CD14-positive monocyte (primary cell): ENCODE data around the gene MEAF6. TPM values are rescaled to one million over a fixed set of nuclear protein-coding genes. Genes with fewer than 3 reads are reported as not detected.
A peak's percentile ranks its signal among the peaks of the same experiment; 100 is the strongest.

Experiments used
- DNase-seq, 3 donors: peaks; one replicate each; pipeline ENCODE4 v3.0.0-alpha.2; 2011 to 2022
- H2AFZ ChIP-seq: 2 replicates; pipeline ENCODE4 v1.6.0; 2012; ENCODE audit warnings: mild to moderate bottlenecking, low read depth, low read length, inconsistent platforms; ENCODE audit not compliant: insufficient read depth, poor library complexity, severe bottlenecking
- H3K27ac ChIP-seq, 2 donors: 1 replicate in 1 of 2; 2 replicates in 1 of 2; pipeline ENCODE4 v1.5.1; 2012 to 2013; ENCODE audit warnings: low read length in 2 of 2, control low read depth in 1 of 2, inconsistent platforms in 1 of 2, low read depth in 1 of 2, mild to moderate bottlenecking in 1 of 2
- H3K27me3 ChIP-seq, 2 donors: one replicate each; pipeline versions ENCODE4 v1.6.0 to v1.6.1; 2011 to 2013; ENCODE audit warnings: low read length in 2 of 2; ENCODE audit not compliant: control insufficient read depth in 2 of 2, insufficient read depth in 2 of 2
- H3K36me3 ChIP-seq, 2 donors: replicated peaks in 1 of 2; 1 replicate in 1 of 2; 2 replicates in 1 of 2; pipeline versions ENCODE4 v1.5.1 to v1.6.1; 2012 to 2013; ENCODE audit warnings: low read length in 2 of 2, control low read depth in 1 of 2, inconsistent platforms in 1 of 2, mild to moderate bottlenecking in 1 of 2; ENCODE audit not compliant: insufficient read depth in 2 of 2, control insufficient read depth in 1 of 2
- H3K4me1 ChIP-seq, 2 donors: 1 replicate in 1 of 2; 2 replicates in 1 of 2; pipeline versions ENCODE4 v1.5.1 to v1.6.1; 2012 to 2013; ENCODE audit warnings: low read length in 2 of 2, control low read depth in 1 of 2, inconsistent platforms in 1 of 2, mild to moderate bottlenecking in 1 of 2, moderate library complexity in 1 of 2; ENCODE audit not compliant: insufficient read depth in 2 of 2, control insufficient read depth in 1 of 2
- H3K4me2 ChIP-seq: replicated peaks from 2 replicates; pipeline ENCODE3; 2012; ENCODE audit warnings: low read length, moderate library complexity, mild to moderate bottlenecking; ENCODE audit not compliant: poor library complexity, severe bottlenecking; ENCODE audit errors: extremely low read depth
- H3K4me3 ChIP-seq, 3 experiments: fragments of 200-600 bp in 1 of 3; sonication (generic) in 1 of 3; replicated peaks in 1 of 3; 1 replicate in 2 of 3; 2 replicates in 1 of 3; pipeline ENCODE4 v1.5.1; 2011 to 2013; ENCODE audit warnings: low read length in 3 of 3, mild to moderate bottlenecking in 3 of 3, control low read depth in 2 of 3, low read depth in 2 of 3, inconsistent platforms in 1 of 3, moderate library complexity in 1 of 3
- H3K79me2 ChIP-seq: 2 replicates; pipeline ENCODE4 v1.6.0; 2012; ENCODE audit warnings: mild to moderate bottlenecking, control low read depth, inconsistent platforms, low read length, moderate library complexity; ENCODE audit not compliant: insufficient read depth
- H3K9ac ChIP-seq: 2 replicates; pipeline ENCODE4 v1.6.0; 2017; ENCODE audit warnings: low read length, mild to moderate bottlenecking; ENCODE audit not compliant: insufficient read depth, poor library complexity, severe bottlenecking
- H3K9me3 ChIP-seq, 2 donors: replicated peaks in 1 of 2; 1 replicate in 1 of 2; 2 replicates in 1 of 2; pipeline versions ENCODE4 v1.5.1 to v1.6.1; 2012 to 2013; ENCODE audit warnings: low read length in 2 of 2, control low read depth in 1 of 2; ENCODE audit not compliant: control insufficient read depth in 1 of 2, insufficient read depth in 1 of 2
- H4K20me1 ChIP-seq: 2 replicates; pipeline ENCODE4 v1.6.0; 2012; ENCODE audit warnings: mild to moderate bottlenecking, low read length, control low read depth, moderate library complexity; ENCODE audit not compliant: insufficient read depth
- H3K27ac Mint-ChIP-seq, 7 donors: one replicate each; pipeline ENCODE4 v1.8.0; 2020; ENCODE audit warnings: mild to moderate bottlenecking in 7 of 7, mixed read lengths in 7 of 7, moderate library complexity in 6 of 7, inconsistent platforms in 2 of 7
- H3K27me3 Mint-ChIP-seq, 3 donors: one replicate each; pipeline ENCODE4 v1.8.0; 2021 to 2022; ENCODE audit warnings: low read depth in 3 of 3, mild to moderate bottlenecking in 3 of 3, mixed read lengths in 3 of 3, moderate library complexity in 3 of 3, inconsistent platforms in 1 of 3
- H3K36me3 Mint-ChIP-seq, 2 donors: one replicate each; pipeline ENCODE4 v1.8.0; 2020; ENCODE audit warnings: mixed read lengths in 2 of 2, inconsistent platforms in 1 of 2, mild to moderate bottlenecking in 1 of 2
- H3K4me1 Mint-ChIP-seq: one replicate; pipeline ENCODE4 v1.8.0; 2020; ENCODE audit warnings: mild to moderate bottlenecking, mixed read lengths
- H3K4me3 Mint-ChIP-seq, 2 donors: one replicate each; pipeline ENCODE4 v1.8.0; 2020; ENCODE audit warnings: mild to moderate bottlenecking in 2 of 2, mixed read lengths in 2 of 2, moderate library complexity in 1 of 2
- H3K9me3 Mint-ChIP-seq, 7 donors: one replicate each; pipeline ENCODE4 v1.8.0; 2020 to 2022; ENCODE audit warnings: mixed read lengths in 7 of 7, mild to moderate bottlenecking in 6 of 7, moderate library complexity in 6 of 7, inconsistent platforms in 2 of 7
- whole genome bisulfite sequencing: methylation state at CpG from one replicate; pipeline ENCODE4 v1.1.5; 2013; ENCODE audit warnings: missing lambda C conversion rate; ENCODE audit not compliant: insufficient coverage; 5-methylcytosine and 5-hydroxymethylcytosine counted together
- intact Hi-C, 2 donors: fragments of 100-400 bp; cut with micrococcal nuclease; formaldehyde crosslinking; loops; one replicate each; pipeline versions ENCODE4 v1.15.0 to v1.15.1; 2023
- polyA plus RNA-seq, 3 donors: library from polyadenylated mRNA; depleted of rRNA in 1 of 3; unstranded in 2 of 3; stranded (reverse) in 1 of 3; fragments of 300-500 nt in 2 of 3; fragments of >200 nt in 1 of 3; fragmentation: Illumina TruSeq in 2 of 3; gene quantifications; 1 replicate in 2 of 3; 2 replicates in 1 of 3; pipeline ENCODE4 v1.2.3, GENCODE V29; 2012 to 2021
- TF ChIP-seq, protein P1 (sequence below): fragments of 200-600 bp; IDR thresholded peaks from one replicate; pipeline ENCODE4 v1.8.0; 2022; ENCODE audit warnings: antibody characterized with exemption, mild to moderate bottlenecking

The MEAF6 gene
- polyA plus RNA-seq, 3 donors: 56.7 to 99.8 (median 79.2) TPM

DNA sequence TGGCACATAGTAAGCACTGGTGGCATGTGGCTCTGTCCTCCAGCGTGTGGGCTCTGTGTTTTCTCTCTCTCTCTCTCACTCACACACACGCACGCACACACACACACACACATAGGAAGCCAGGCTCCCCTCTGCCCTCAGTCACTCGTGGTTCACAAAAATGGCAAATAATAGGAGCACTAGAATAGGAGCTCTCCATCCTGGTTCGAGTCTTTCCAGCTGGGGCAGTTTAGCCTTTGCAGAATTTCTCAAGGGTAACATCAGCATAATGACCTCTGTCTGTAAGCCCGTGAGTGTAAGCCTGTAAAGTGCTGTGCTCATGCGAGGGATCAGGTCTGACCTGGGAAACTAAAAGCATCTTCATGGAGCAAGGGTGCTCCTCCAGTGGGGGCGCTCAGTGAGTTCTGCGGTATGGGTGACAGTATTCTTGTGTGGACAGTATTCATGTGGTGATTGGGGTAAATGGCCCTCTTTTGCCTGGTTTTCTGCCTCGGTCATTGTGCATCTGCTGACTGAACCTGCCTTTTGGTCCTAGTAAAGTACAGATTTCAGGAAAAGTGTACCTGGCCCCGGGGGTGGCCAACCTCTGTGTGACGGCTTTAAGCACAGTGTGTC is 41.0 kb downstream of the MEAF6 start:
- WGBS: 4% methylated on average over 11 of the region's 12 CpGs
- peak overlapping the region; percentile 12 to 96 (median 73) for H3K27ac Mint-ChIP-seq
- H3K4me3 Mint-ChIP-seq: peak overlapping the region; percentile 78 to 86
- intact Hi-C loops: loop anchor here in 1 of 2 donors (5.0 to 10.0 kb wide), 2 partner anchors 219 to 1169 kb away; partner anchors contain the start of genes CDCA8 and SH3D21
- H3K27me3 Mint-ChIP-seq: peaks cover 2 to 15% (median 8%) of the 10 kb centered on the region in 3 donors
- Histone ChIP-seq H3K9ac (peak overlapping the region; percentile 92), H3K4me3 (peak overlapping the region; percentile 48 to 98 (median 68)), H3K4me2 (peak overlapping the region; percentile 98), H3K27me3 (no peaks in the 10 kb centered on the region), H3K27ac (peak overlapping the region in 1 of 2 donors; percentile 96), H2AFZ (peak overlapping the region; percentile 88), H3K4me1 (peaks cover 63 to 69% of the 10 kb centered on the region in 2 donors), H3K9me3 (no peaks in the 10 kb centered on the region), H3K36me3 (peaks cover 5 to 10% of the 10 kb centered on the region in 2 donors), H4K20me1 (peaks cover 38% of the 10 kb centered on the region), H3K79me2 (peaks cover 41% of the 10 kb centered on the region)
- peaks cover 70% of the 10 kb centered on the region for H3K4me1 Mint-ChIP-seq
- TF ChIP-seq, protein P1, sequence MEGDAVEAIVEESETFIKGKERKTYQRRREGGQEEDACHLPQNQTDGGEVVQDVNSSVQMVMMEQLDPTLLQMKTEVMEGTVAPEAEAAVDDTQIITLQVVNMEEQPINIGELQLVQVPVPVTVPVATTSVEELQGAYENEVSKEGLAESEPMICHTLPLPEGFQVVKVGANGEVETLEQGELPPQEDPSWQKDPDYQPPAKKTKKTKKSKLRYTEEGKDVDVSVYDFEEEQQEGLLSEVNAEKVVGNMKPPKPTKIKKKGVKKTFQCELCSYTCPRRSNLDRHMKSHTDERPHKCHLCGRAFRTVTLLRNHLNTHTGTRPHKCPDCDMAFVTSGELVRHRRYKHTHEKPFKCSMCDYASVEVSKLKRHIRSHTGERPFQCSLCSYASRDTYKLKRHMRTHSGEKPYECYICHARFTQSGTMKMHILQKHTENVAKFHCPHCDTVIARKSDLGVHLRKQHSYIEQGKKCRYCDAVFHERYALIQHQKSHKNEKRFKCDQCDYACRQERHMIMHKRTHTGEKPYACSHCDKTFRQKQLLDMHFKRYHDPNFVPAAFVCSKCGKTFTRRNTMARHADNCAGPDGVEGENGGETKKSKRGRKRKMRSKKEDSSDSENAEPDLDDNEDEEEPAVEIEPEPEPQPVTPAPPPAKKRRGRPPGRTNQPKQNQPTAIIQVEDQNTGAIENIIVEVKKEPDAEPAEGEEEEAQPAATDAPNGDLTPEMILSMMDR: no peak
- H3K9me3 Mint-ChIP-seq: no peaks in the 10 kb centered on the region
- peaks cover 20% of the 10 kb centered on the region in 2 donors for H3K36me3 Mint-ChIP-seq
- peak in 1 of 3 donors; percentile 40 for DNase-seq

DNA sequence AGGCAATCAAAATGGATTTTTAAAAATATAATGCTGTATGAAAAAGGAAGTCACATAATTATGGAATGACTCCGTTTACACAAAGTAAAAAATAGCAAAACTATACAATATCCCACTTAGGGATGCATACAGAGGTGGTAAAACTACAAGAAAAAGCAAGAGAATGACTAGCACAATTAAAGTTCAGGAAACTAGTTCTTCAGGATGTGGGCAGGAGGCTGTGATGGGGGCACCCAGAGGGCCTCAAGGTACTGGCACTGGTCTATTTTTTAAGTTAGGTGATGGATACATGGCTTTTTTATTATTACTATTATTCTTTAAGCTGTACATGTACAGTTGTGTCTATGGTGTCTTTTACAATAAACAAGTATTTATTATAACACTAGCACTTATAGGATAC is 41.6 kb downstream of the MEAF6 start:
- intact Hi-C loops: loop anchor here in 1 of 2 donors (5.0 to 10.0 kb wide), 2 partner anchors 219 to 1168 kb away; partner anchors contain the start of genes CDCA8 and SH3D21
- H3K36me3 Mint-ChIP-seq: peaks cover 14 to 16% of the 10 kb centered on the region in 2 donors
- peaks cover 58 to 64% of the 10 kb centered on the region in 2 donors for H3K4me1 ChIP-seq
- peak overlapping the region in 1 of 2 donors; percentile 48 for H3K4me3 Mint-ChIP-seq
- no peaks in the 10 kb centered on the region for H3K9me3 ChIP-seq
- H3K27me3 ChIP-seq: no peaks in the 10 kb centered on the region
- TF ChIP-seq, protein P1: no peak
- H3K4me2 ChIP-seq: peak overlapping the region; percentile 98
- no peak overlapping the region for H3K27ac ChIP-seq
- H3K9ac ChIP-seq: no peak overlapping the region
- peak overlapping the region in 1 of 3 experiments; percentile 98 for H3K4me3 ChIP-seq
- H3K27me3 Mint-ChIP-seq: peaks cover 2 to 15% (median 9%) of the 10 kb centered on the region in 3 donors
- peak overlapping the region in 2 of 7 donors; percentile 82 to 96 for H3K27ac Mint-ChIP-seq
- peaks cover 36% of the 10 kb centered on the region for H3K79me2 ChIP-seq
- H3K36me3 ChIP-seq: peaks cover 5 to 7% of the 10 kb centered on the region in 2 donors
- no peak for DNase-seq
- peaks cover 32% of the 10 kb centered on the region for H4K20me1 ChIP-seq
- no peak overlapping the region for H2AFZ ChIP-seq
- H3K4me1 Mint-ChIP-seq: peaks cover 65% of the 10 kb centered on the region
- no CpG with 5 or more reads among the region's 1 CpG for WGBS
- H3K9me3 Mint-ChIP-seq: no peaks in the 10 kb centered on the region
